K562 (cell line): ENCODE data around the gene ZNF384. TPM values are rescaled to one million over a fixed set of nuclear protein-coding genes. Genes with fewer than 3 reads are reported as not detected.

ENCODE experiments used
- BRF1 ChIP-seq: IDR thresholded peaks from 3 replicates; pipeline ENCODE4 v1.6.1; 2011; ENCODE audit warnings: borderline replicate concordance, mild to moderate bottlenecking; ENCODE audit not compliant: insufficient read length; ENCODE audit errors: extremely low read depth
- CEBPZ ChIP-seq: fragments of 150-350 bp; IDR thresholded peaks from 2 replicates; pipeline ENCODE4 v1.6.1; 2014; ENCODE audit warnings: low read depth, mild to moderate bottlenecking, low read length, borderline replicate concordance
- ELF2 ChIP-seq: fragments of 250-450 bp; sonication (Bioruptor Pico); IDR thresholded peaks from 2 replicates; pipeline ENCODE4 v1.5.0; 2021; ENCODE audit warnings: mild to moderate bottlenecking
- ESRRB ChIP-seq: fragments of 250-450 bp; sonication (Bioruptor Pico); IDR thresholded peaks from 2 replicates; pipeline ENCODE4 v1.5.0; 2020; ENCODE audit warnings: mild to moderate bottlenecking, moderate library complexity, borderline replicate concordance
- GTF2E2 ChIP-seq: fragments of 200-800 bp; sonication (Bioruptor generic); IDR thresholded peaks from 2 replicates; pipeline ENCODE4 v1.6.1; 2016; ENCODE audit warnings: missing genetic modification characterization, missing compliant biosample characterization
- HOXB6 ChIP-seq: fragments of 250-450 bp; sonication (Bioruptor Pico); IDR thresholded peaks from 2 replicates; pipeline ENCODE4 v1.5.1; 2022; ENCODE audit warnings: mild to moderate bottlenecking, borderline replicate concordance
- KLF1 ChIP-seq: fragments of 450-650 bp; IDR thresholded peaks from 2 replicates; pipeline ENCODE4 v1.6.1; 2016; ENCODE audit warnings: missing genetic modification characterization, missing compliant biosample characterization
- NR2C1 ChIP-seq, 2 experiments: fragments of 450-650 bp; IDR thresholded peaks; 2 replicates each; pipeline ENCODE4 v1.6.1; 2017; ENCODE audit warnings: mild to moderate bottlenecking in 2 of 2, antibody characterized with exemption in 1 of 2, inconsistent platforms in 1 of 2, missing compliant biosample characterization in 1 of 2, missing genetic modification characterization in 1 of 2
- POLR2AphosphoS2 ChIP-seq: IDR thresholded peaks from 2 replicates; pipeline ENCODE4 v1.6.1; 2012; ENCODE audit warnings: low read length, improper control_type of control experiment
- PTRF ChIP-seq: fragments of 450-650 bp; IDR thresholded peaks from 2 replicates; pipeline ENCODE4 v1.6.1; 2016; ENCODE audit warnings: mild to moderate bottlenecking, missing genetic modification characterization, missing compliant biosample characterization
- RUNX1 ChIP-seq: sonication (generic); IDR thresholded peaks from 2 replicates; pipeline ENCODE4 v1.6.1; 2016; ENCODE audit warnings: antibody characterized with exemption, low read depth
- ZNF3 ChIP-seq: fragments of 250-450 bp; sonication (Bioruptor Pico); IDR thresholded peaks from 2 replicates; pipeline ENCODE4 v1.5.0; 2021; ENCODE audit warnings: mild to moderate bottlenecking, moderate library complexity
- ZNF347 ChIP-seq: fragments of 450-650 bp; formaldehyde crosslinking; IDR thresholded peaks from 2 replicates; pipeline ENCODE4 v1.4.0; 2020; ENCODE audit warnings: low read depth, mild to moderate bottlenecking, moderate library complexity
- ZNF449 ChIP-seq: fragments of 250-450 bp; sonication (Bioruptor Pico); IDR thresholded peaks from 2 replicates; pipeline ENCODE4 v1.8.0; 2022; ENCODE audit warnings: moderate library complexity, mild to moderate bottlenecking, inconsistent platforms
- polyA plus RNA-seq, 8 experiments: library from polyadenylated mRNA; depleted of rRNA in 4 of 8; stranded (reverse) in 5 of 8; unstranded in 3 of 8; fragments of >200 nt; fragmentation: Nextera tagmentation in 2 of 8; fragmentation: Illumina TruSeq in 1 of 8; extraction: Ambion mirVana in 2 of 8; extraction: Trizol in 1 of 8; gene quantifications; 2 replicates each; pipeline versions ENCODE4 v1.2.1 to v1.2.3, GENCODE V29; 2011 to 2014; ENCODE audit warnings: inconsistent platforms in 1 of 8, missing spikeins in 1 of 8
- total RNA-seq, 7 experiments: library from RNA; depleted of rRNA in 6 of 7; stranded (reverse); fragments of >200 nt in 6 of 7; fragmentation: Illumina TruSeq in 2 of 7; extraction: Trizol in 2 of 7; gene quantifications; 2 replicates each; pipeline versions ENCODE4 v1.2.1 to v1.2.3, GENCODE V29; 2011 to 2021; ENCODE audit warnings: low replicate concordance in 1 of 7
- TF ChIP-seq, protein P1 (sequence below): sonication (generic); formaldehyde crosslinking; IDR thresholded peaks from 2 replicates; pipeline ENCODE4 v1.8.0; 2022; ENCODE audit warnings: mild to moderate bottlenecking, missing genetic modification reagents
- TF ChIP-seq, protein P2 (sequence below): fragments of 250-450 bp; sonication (Bioruptor Pico); IDR thresholded peaks from 2 replicates; pipeline ENCODE4 v1.5.0; 2021
- TF ChIP-seq, protein P3 (sequence below): IDR thresholded peaks from 2 replicates; pipeline ENCODE4 v1.6.1; 2012; ENCODE audit warnings: low read depth, low read length, improper control_type of control experiment, borderline replicate concordance

ZNF384 gene
- total and polyA plus RNA-seq, 9 of the 15 experiments (the other 6 are each of a cell fraction or from before 2014, with no cell fraction given), result 0.36 to 64.8 (median 21.3) TPM

GRCh38 chr12:6638305-6638704, 50.9 kb downstream of the ZNF384 start (continued):
- TF ChIP-seq CEBPZ, result no peak
- TF ChIP-seq ZNF449 (CRISPR knock-in tag), result peak; percentile 71; the same call in 1 of the 2 replicates
- no peak for TF ChIP-seq ESRRB (CRISPR knock-in tag)
- TF ChIP-seq PTRF, result no peak
- TF ChIP-seq, protein P1, sequence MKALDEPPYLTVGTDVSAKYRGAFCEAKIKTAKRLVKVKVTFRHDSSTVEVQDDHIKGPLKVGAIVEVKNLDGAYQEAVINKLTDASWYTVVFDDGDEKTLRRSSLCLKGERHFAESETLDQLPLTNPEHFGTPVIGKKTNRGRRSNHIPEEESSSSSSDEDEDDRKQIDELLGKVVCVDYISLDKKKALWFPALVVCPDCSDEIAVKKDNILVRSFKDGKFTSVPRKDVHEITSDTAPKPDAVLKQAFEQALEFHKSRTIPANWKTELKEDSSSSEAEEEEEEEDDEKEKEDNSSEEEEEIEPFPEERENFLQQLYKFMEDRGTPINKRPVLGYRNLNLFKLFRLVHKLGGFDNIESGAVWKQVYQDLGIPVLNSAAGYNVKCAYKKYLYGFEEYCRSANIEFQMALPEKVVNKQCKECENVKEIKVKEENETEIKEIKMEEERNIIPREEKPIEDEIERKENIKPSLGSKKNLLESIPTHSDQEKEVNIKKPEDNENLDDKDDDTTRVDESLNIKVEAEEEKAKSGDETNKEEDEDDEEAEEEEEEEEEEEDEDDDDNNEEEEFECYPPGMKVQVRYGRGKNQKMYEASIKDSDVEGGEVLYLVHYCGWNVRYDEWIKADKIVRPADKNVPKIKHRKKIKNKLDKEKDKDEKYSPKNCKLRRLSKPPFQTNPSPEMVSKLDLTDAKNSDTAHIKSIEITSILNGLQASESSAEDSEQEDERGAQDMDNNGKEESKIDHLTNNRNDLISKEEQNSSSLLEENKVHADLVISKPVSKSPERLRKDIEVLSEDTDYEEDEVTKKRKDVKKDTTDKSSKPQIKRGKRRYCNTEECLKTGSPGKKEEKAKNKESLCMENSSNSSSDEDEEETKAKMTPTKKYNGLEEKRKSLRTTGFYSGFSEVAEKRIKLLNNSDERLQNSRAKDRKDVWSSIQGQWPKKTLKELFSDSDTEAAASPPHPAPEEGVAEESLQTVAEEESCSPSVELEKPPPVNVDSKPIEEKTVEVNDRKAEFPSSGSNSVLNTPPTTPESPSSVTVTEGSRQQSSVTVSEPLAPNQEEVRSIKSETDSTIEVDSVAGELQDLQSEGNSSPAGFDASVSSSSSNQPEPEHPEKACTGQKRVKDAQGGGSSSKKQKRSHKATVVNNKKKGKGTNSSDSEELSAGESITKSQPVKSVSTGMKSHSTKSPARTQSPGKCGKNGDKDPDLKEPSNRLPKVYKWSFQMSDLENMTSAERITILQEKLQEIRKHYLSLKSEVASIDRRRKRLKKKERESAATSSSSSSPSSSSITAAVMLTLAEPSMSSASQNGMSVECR (CRISPR knock-in tag), result peak; percentile 51; the same call in 1 of the 2 replicates
- no peak for TF ChIP-seq ELF2 (CRISPR knock-in tag)
- no peak for TF ChIP-seq BRF1
- TF ChIP-seq POLR2AphosphoS2, result no peak
- TF ChIP-seq, protein P2, sequence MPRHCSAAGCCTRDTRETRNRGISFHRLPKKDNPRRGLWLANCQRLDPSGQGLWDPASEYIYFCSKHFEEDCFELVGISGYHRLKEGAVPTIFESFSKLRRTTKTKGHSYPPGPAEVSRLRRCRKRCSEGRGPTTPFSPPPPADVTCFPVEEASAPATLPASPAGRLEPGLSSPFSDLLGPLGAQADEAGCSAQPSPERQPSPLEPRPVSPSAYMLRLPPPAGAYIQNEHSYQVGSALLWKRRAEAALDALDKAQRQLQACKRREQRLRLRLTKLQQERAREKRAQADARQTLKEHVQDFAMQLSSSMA (CRISPR knock-in tag), result no peak
- no peak for TF ChIP-seq NR2C1 (IDR thresholded peaks at IDR 0.05)
- TF ChIP-seq NR2C1 (tag; IDR thresholded peaks at IDR 0.05), result no peak
- TF ChIP-seq ZNF347 (CRISPR knock-in tag), result no peak
- no peak for TF ChIP-seq RUNX1
- TF ChIP-seq, protein P3, sequence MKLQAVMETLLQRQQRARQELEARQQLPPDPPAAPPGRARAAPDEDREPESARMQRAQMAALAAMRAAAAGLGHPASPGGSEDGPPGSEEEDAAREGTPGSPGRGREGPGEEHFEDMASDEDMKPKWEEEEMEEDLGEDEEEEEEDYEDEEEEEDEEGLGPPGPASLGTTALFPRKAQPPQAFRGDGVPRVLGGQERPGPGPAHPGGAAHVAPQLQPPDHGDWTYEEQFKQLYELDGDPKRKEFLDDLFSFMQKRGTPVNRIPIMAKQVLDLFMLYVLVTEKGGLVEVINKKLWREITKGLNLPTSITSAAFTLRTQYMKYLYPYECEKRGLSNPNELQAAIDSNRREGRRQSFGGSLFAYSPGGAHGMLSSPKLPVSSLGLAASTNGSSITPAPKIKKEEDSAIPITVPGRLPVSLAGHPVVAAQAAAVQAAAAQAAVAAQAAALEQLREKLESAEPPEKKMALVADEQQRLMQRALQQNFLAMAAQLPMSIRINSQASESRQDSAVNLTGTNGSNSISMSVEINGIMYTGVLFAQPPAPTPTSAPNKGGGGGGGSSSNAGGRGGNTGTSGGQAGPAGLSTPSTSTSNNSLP, result no peak
- no peak for TF ChIP-seq KLF1
- TF ChIP-seq GTF2E2 (tag), result no peak
- no peak for TF ChIP-seq ZNF3 (CRISPR knock-in tag)
- no peak for TF ChIP-seq HOXB6 (CRISPR knock-in tag)
